ENCODE results near the gene CCN2.
"Not testable (repeated sequence)": the region's sequence is repeated elsewhere in the genome, so short reads cannot be mapped to it uniquely, and the experiment has no call there.

The CCN2 gene

DNA sequence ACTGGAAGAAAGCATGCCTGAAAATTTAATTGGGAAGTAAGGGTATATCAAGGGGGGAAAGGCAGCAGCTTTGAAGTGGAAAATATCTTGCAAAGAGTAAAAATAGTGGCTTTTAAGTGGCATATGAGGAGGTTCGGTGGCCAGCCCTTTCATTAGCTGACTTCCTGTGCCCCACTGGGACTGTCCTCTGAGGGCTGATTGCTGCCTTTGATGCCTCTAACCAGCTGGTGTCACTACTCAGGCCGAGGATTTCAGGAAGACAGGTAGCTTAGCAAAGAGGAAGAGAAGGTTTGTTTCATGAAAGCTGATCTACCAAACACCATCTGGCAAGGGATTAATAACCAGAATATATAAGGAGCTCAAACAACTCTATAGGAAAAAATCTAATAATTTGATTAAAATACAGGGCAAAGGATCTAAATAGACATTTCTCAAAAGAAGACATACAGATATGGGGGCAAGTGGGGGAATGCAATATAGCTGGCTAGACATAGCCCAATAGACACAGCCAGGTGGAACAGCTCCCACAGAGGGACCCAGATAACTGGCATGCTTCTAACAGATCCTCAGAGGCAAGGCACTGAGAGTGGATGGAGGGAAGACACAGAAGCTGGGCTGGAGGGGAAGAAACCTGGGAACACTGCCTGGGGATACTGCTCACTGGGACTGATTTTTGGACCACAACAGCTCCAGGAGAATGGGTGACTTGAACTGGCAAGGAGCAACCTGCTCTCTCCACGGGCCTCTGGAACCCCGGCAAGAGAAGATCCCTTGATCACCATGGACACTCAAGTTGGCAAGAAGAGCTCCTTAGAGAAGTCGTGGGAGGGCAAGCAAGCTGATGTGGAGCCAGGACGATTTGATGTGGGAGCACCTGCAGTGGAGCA is 33.2 kb downstream of the CCN2 start:
- no peak overlapping the region for H3K27ac ChIP-seq
- TF ChIP-seq, protein P1, sequence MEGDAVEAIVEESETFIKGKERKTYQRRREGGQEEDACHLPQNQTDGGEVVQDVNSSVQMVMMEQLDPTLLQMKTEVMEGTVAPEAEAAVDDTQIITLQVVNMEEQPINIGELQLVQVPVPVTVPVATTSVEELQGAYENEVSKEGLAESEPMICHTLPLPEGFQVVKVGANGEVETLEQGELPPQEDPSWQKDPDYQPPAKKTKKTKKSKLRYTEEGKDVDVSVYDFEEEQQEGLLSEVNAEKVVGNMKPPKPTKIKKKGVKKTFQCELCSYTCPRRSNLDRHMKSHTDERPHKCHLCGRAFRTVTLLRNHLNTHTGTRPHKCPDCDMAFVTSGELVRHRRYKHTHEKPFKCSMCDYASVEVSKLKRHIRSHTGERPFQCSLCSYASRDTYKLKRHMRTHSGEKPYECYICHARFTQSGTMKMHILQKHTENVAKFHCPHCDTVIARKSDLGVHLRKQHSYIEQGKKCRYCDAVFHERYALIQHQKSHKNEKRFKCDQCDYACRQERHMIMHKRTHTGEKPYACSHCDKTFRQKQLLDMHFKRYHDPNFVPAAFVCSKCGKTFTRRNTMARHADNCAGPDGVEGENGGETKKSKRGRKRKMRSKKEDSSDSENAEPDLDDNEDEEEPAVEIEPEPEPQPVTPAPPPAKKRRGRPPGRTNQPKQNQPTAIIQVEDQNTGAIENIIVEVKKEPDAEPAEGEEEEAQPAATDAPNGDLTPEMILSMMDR (conservative IDR thresholded peaks at IDR 0.05): no peak

DNA sequence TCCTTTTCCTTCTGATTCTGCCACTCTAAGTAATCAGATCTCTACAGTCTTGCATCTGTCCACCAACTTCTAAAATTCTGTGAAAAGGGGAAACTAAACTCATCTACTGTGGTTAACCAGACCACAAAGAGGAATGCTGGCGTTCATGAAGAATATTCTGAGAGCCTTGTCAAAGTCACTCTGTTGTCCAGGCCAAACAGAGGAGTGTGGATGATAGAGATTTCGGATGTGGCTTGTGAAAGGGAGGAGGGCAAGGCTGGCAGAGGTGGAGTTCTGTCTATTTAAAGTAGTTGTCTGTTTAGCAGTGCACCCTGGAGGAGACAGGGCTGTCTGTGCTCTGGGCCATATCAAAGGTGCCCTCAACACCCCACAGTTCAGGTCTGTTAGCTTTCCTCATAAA is 33.9 kb downstream of the CCN2 start:
- H3K27ac ChIP-seq: no peak overlapping the region
- TF ChIP-seq, protein P1 (conservative IDR thresholded peaks at IDR 0.05): no peak

DNA sequence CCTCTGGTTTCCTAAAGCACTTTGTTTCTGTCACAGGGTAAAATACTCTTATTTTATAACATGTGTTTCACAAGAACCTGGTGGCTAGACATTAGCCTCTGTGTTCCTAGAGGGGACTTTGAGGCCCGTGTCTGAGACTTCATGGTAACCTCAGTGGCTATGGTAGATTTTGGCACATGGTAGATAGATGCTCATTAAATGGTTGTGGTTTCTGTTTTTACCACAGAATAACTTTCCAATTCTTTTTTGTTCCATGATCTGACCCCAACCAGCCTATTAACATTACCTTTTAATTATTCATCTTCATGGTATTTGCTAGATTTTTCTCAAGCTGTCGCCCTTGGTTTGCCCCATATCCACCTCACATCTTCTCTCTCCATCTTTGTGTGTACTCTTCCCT is 34.3 kb downstream of the CCN2 start:
- H3K27ac ChIP-seq: no peak overlapping the region
- TF ChIP-seq, protein P1 (conservative IDR thresholded peaks at IDR 0.05): no peak

DNA sequence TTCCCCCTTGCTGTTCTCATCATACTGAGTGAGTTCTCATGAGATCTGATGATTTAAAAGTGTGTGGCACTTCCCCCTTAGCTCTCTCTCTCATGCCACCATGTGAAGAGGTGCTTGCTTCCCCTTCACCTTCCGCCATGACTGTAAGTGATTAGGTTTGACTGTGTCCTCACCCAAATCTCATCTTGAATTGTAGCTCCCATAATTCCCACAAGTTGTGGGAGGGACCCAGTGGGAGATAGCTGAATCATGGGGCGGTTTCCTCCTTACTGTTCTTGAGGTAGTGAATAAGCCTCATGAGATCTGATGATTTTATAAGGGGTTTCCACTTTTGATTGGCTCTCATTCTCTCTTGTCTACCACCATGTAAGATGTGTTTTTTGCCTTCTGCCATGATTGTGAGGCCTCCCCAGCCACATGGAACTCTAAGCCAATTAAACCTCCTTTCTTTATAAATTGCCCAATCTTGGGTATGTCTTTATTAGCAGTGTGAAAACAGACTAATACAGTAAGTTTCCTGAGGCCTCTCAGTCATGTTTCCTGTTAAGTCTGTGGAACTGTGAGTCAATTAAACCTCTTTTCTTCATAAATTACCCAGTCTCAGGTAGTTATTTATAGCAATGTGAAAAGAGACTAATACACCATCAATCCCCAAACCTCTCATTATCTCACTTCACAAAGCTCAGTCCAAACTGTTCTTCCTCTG is 34.9 kb downstream of the CCN2 start:
- not testable (repeated sequence) for H3K27ac ChIP-seq

DNA sequence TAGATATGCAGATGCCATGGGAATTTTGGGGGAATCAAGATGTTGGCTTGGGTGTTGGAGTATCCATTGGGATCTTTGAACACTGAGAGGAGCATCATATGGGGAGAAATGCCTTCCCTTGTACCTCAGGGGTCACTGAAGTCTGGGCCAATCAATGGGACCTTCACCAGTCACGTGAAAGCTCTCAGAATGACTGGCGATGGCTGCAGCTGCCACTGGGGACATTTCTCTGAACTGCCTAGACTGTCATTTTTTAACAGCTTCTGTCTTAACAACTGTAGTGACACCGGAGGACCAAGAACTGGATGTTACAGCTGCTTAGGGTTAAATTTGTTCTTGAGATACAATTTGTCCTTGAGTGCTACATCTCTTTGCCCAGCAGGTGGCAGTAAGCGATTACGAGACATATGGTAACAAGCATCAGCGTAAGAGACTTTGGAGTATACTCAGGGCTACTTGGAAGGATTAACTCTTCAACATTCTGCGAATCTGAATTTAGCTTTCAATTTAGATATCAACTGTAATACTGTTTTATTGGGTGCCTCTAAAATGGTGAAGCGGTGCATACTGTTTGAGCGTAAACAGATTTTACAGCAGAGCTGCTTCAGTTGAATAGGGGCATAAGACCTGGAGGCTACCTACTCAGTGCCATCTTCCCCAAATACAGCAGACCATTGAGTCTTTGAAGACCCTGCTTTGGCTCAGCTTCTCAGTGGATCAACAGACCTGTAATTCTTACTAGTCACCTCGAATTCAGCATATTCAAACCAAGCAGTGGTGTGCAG is 36.0 kb downstream of the CCN2 start:
- TF ChIP-seq, protein P1 (conservative IDR thresholded peaks at IDR 0.05): peak; percentile 89
- no peak overlapping the region for H3K27ac ChIP-seq

DNA sequence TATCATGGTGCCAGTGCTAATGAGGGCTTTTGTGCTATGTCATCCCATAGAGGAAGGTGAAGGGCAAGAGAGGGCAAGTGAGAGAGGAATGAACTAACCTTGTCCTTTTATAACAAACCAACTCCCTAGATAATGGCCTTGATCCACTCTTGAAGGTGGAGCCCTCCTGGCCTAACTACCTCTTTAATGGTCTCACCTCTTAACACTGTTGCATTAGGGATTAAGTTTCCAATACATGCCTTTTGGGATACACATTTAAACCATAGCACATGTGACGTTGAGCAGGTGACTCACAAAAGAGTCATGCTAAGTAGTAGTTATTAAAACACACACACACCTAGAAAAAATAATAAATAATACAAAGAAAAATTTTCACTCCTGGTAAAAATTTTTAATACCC is 36.9 kb downstream of the CCN2 start:
- TF ChIP-seq, protein P1 (conservative IDR thresholded peaks at IDR 0.05): no peak
- H3K27ac ChIP-seq: no peak overlapping the region

DNA sequence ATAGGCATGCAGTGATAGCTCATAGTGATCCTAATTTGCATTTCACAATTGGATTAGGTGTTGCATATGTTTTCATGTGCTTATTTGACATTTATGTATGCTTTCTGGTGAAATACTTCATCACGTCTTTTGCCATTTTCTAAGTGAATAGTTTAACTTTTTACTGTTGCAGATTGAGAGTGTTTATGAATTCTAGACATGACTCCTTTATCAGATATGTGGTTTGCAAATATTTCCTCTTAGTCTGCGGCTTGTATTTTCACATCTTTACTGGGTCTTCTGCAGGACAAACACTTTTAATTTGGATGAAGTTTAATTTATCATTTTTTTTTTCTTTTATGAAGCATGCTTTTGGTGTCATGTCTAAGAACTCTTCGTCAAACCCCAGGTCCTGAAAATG is 39.2 kb downstream of the CCN2 start:
- TF ChIP-seq, protein P1 (conservative IDR thresholded peaks at IDR 0.05): no peak
- H3K27ac ChIP-seq: no peak overlapping the region
